Endothelial cell of umbilical vein (primary cell): Measurements from ENCODE around the gene SLF2. TPM values are rescaled to one million over a fixed set of nuclear protein-coding genes. Genes with fewer than 3 reads are reported as not detected.

Experiments
- BruUV-seq: library from RNA; stranded (reverse); fragments of 400-500 nt; replicated peaks from 2 replicates; lab custom pipeline; 2021; lab: Mats Ljungman, UMichigan
- CTCF ChIA-PET: fragments of 300-600, 350-600 bp; sonication (Branson Sonifier 250); formaldehyde crosslinking; loops from one replicate; lab custom pipeline; 2021; ENCODE audit warnings: antibody characterized with exemption, inconsistent platforms; lab: Charles Lee
- POLR2A ChIA-PET: fragments of 300-600, 350-600 bp; sonication (Branson Sonifier 250); formaldehyde crosslinking; loops from one replicate; lab custom pipeline; 2021; ENCODE audit warnings: antibody characterized with exemption, inconsistent platforms; lab: Charles Lee
- DNase-seq: peaks from one replicate; pipeline ENCODE4 v3.0.0-alpha.2; 2011; ENCODE audit warnings: low read depth, low spot score
- FAIRE-seq: peaks from 2 replicates; lab custom pipeline; 2011; peaks lifted over from hg19 to GRCh38; lab: Jason Lieb, UNC
- H2AFZ ChIP-seq: 2 replicates; pipeline ENCODE4 v1.6.0; 2012; ENCODE audit warnings: low read depth, low read length, control low read depth, inconsistent platforms
- H3K27ac ChIP-seq: 2 replicates; pipeline ENCODE4 v1.5.1; 2011; ENCODE audit warnings: low read depth, mild to moderate bottlenecking, control low read depth, low read length, moderate library complexity; ENCODE audit not compliant: insufficient read depth
- H3K27me3 ChIP-seq, 2 experiments: 2 replicates each; pipeline versions ENCODE4 v1.6.0 to v1.6.1; 2011; ENCODE audit warnings: low read length in 2 of 2, mixed read lengths in 1 of 2; ENCODE audit not compliant: control insufficient read depth in 2 of 2, insufficient read depth in 2 of 2
- H3K36me3 ChIP-seq, 2 experiments: 2 replicates in 1 of 2; 3 replicates in 1 of 2; pipeline ENCODE4 v1.5.1; 2011; ENCODE audit warnings: low read length in 2 of 2, mild to moderate bottlenecking in 1 of 2, moderate library complexity in 1 of 2; ENCODE audit not compliant: control insufficient read depth in 2 of 2, insufficient read depth in 2 of 2; ENCODE audit errors: extremely low read depth in 1 of 2
- H3K4me1 ChIP-seq: 3 replicates; pipeline ENCODE4 v1.5.1; 2011; ENCODE audit warnings: mild to moderate bottlenecking, low read length; ENCODE audit not compliant: control insufficient read depth, insufficient read depth; ENCODE audit errors: extremely low read depth
- H3K4me2 ChIP-seq: 2 replicates; pipeline ENCODE4 v1.6.1; 2011; ENCODE audit warnings: low read length, control low read depth, mixed read lengths; ENCODE audit not compliant: insufficient read depth
- H3K4me3 ChIP-seq, 3 experiments: fragments of 200-600 bp in 1 of 3; sonication (generic), shearing (Covaris generic) in 1 of 3; replicated peaks in 1 of 3; 2 replicates each; pipeline ENCODE4 v1.5.1; 2011 to 2016; ENCODE audit warnings: control low read depth in 3 of 3, low read length in 3 of 3, mild to moderate bottlenecking in 2 of 3, inconsistent platforms in 1 of 3, low read depth in 1 of 3, moderate library complexity in 1 of 3; ENCODE audit not compliant: insufficient read depth in 1 of 3
- H3K79me2 ChIP-seq: 2 replicates; pipeline ENCODE4 v1.6.0; 2012; ENCODE audit warnings: low read length, inconsistent platforms; ENCODE audit not compliant: control insufficient read depth, insufficient read depth
- H3K9ac ChIP-seq: replicated peaks from 2 replicates; pipeline ENCODE3; 2011; ENCODE audit warnings: low read length, control low read depth; ENCODE audit not compliant: insufficient read depth; ENCODE audit errors: extremely low read depth
- H3K9me1 ChIP-seq: replicated peaks from 3 replicates; pipeline ENCODE4 v1.6.0; 2011; ENCODE audit warnings: mild to moderate bottlenecking, low read length; ENCODE audit not compliant: control insufficient read depth, insufficient read depth; ENCODE audit errors: extremely low read depth
- H3K9me3 ChIP-seq: replicated peaks from 2 replicates; pipeline ENCODE4 v1.5.1; 2012; ENCODE audit warnings: low read length, inconsistent platforms; ENCODE audit not compliant: control insufficient read depth, insufficient read depth
- H4K20me1 ChIP-seq: replicated peaks from 2 replicates; pipeline ENCODE3; 2011; ENCODE audit warnings: mild to moderate bottlenecking, low read length; ENCODE audit not compliant: control insufficient read depth, insufficient read depth; ENCODE audit errors: extremely low read depth
- EZH2 ChIP-seq: IDR thresholded peaks from 2 replicates; pipeline ENCODE4 v1.6.1; 2012; ENCODE audit warnings: borderline replicate concordance, low read depth, mild to moderate bottlenecking, moderate library complexity, low read length, inconsistent platforms; ENCODE audit not compliant: severe bottlenecking
- FOS ChIP-seq: IDR thresholded peaks from 2 replicates; pipeline ENCODE4 v1.6.1; 2011; ENCODE audit warnings: mild to moderate bottlenecking, low read length, moderate library complexity, borderline replicate concordance; ENCODE audit not compliant: insufficient read depth
- GATA2 ChIP-seq: IDR thresholded peaks from 2 replicates; pipeline ENCODE4 v1.7.0; 2011; ENCODE audit warnings: low read depth, mild to moderate bottlenecking, moderate library complexity, mixed read lengths, low read length; ENCODE audit not compliant: insufficient read length, insufficient read depth
- dilution Hi-C: fragments of 300-500 bp; cut with MboI; formaldehyde crosslinking; loops from one replicate; pipeline ENCODE4 v1.15.0; 2019; ENCODE audit warnings: low sequenced_read_pairs; ENCODE audit not compliant: extremely low pct_ligation_motif_present
- intact Hi-C: fragments of 100-400 bp; cut with micrococcal nuclease; formaldehyde crosslinking; loops from one replicate; pipeline ENCODE4 v1.10.0; 2022
- polyA plus RNA-seq, 4 experiments: library from polyadenylated mRNA; depleted of rRNA in 3 of 4; stranded (reverse) in 3 of 4; unstranded in 1 of 4; fragments of >200 nt; gene quantifications; 2 replicates each; pipeline versions ENCODE4 v1.2.1 to v1.2.3, GENCODE V29; 2011 to 2012; ENCODE audit warnings: missing spikeins in 1 of 4
- total RNA-seq: library from RNA; stranded (reverse); gene quantifications from 2 replicates; pipeline ENCODE4 v1.2.3, GENCODE V29; 2021
- TF ChIP-seq, protein P1 (sequence below), 2 donors: IDR thresholded peaks; 1 replicate in 1 of 2; 2 replicates in 1 of 2; pipeline ENCODE4 v1.5.1; 2011; ENCODE audit warnings: low read length in 2 of 2, mild to moderate bottlenecking in 2 of 2, moderate library complexity in 2 of 2, control low read depth in 1 of 2, inconsistent platforms in 1 of 2, low read depth in 1 of 2; ENCODE audit not compliant: insufficient read depth in 1 of 2; ENCODE audit errors: extremely low read depth in 1 of 2

SLF2 gene
- total and polyA plus RNA-seq, 2 donors (not counting 3 experiments of a cell fraction or from before 2014, with no cell fraction given): 7.5 to 35.5 TPM

- Histone ChIP-seq H2AFZ (no peak overlapping the region), H3K9ac (no peak overlapping the region), H3K9me3 (no peaks in the 10 kb centered on the region), H3K9me1 (no peaks in the 10 kb centered on the region), H3K27me3 (peaks cover 13 to 14% of the 10 kb centered on the region in 2 experiments), H3K27ac (no peak overlapping the region), H3K4me1 (no peaks in the 10 kb centered on the region), H3K4me2 (no peak overlapping the region), H3K36me3 (no peaks in the 10 kb centered on the region), H3K79me2 (no peaks in the 10 kb centered on the region), H4K20me1 (no peaks in the 10 kb centered on the region), H3K4me3 (no peak overlapping the region)
- dilution Hi-C loops: no loop called here
- no peak for FAIRE-seq
- no TSS peak for BruUV-seq
- POLR2A ChIA-PET: no interaction called here
- CTCF ChIA-PET: interaction anchor here (1.0 to 2.1 kb wide), 2 partner anchors 9 to 307 kb away, joined by 4 to 10 read pairs; no protein-coding TSS in a partner anchor
- DNase-seq: no peak
- TF ChIP-seq, protein P1, sequence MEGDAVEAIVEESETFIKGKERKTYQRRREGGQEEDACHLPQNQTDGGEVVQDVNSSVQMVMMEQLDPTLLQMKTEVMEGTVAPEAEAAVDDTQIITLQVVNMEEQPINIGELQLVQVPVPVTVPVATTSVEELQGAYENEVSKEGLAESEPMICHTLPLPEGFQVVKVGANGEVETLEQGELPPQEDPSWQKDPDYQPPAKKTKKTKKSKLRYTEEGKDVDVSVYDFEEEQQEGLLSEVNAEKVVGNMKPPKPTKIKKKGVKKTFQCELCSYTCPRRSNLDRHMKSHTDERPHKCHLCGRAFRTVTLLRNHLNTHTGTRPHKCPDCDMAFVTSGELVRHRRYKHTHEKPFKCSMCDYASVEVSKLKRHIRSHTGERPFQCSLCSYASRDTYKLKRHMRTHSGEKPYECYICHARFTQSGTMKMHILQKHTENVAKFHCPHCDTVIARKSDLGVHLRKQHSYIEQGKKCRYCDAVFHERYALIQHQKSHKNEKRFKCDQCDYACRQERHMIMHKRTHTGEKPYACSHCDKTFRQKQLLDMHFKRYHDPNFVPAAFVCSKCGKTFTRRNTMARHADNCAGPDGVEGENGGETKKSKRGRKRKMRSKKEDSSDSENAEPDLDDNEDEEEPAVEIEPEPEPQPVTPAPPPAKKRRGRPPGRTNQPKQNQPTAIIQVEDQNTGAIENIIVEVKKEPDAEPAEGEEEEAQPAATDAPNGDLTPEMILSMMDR (IDR thresholded peaks at IDR 0.05; ENCODE audit: extremely low read depth in 1 of 2, insufficient read depth in 1 of 2, low read depth in 1 of 2, low read length in 2 of 2): no peak
- no peak for TF ChIP-seq GATA2
- intact Hi-C loops: no loop called here
Observed at GRCh38 chr10:100869399-100869798, 43.4 kb upstream of the SLF2 start.

DNA sequence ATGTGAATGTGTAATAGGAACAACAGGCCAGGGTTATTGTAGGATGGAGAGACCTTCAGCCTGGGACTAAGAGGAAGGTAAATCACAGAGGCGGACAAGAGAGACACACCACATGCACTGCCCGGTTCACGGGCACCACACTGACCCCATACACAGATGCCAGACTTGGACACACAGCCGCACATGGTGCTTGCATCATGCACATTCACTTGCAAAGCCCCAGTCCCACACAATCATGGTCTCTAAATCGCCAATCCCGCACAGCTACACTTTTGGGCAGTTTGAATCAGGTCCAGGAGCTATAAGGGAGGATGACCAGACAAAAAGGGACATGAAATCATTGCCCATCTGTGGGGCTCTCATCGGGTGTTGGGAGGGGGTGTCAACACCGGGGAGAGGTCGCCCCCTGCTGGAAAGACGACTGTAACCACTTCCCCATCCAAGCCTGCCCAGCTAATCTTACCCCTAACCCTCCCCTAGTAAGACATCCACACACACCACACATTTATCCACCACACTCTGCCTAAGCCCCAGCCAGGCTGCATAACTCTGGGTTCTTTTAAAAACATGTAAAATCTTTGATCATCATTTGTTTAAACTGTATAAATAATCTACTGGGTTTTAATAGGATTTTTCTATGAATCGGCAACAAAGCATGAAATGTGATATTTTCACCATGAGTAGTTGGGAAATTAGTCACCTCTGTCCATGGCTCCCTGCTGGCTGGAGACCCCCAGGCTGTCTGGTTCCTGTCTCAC, 40.5 kb upstream of the SLF2 start:
- H3K9me3 ChIP-seq: no peaks in the 10 kb centered on the region
- TF ChIP-seq FOS (no peak), EZH2 (no peak)
- TF ChIP-seq, protein P1 (IDR thresholded peaks at IDR 0.05; ENCODE audit: extremely low read depth in 1 of 2, insufficient read depth in 1 of 2, low read depth in 1 of 2, low read length in 2 of 2): peak; percentile 66 to 70
- no peaks in the 10 kb centered on the region for H3K4me1 ChIP-seq
- H3K9ac ChIP-seq: no peak overlapping the region
- no peaks in the 10 kb centered on the region for H3K9me1 ChIP-seq
- dilution Hi-C loops (no loop called here), intact Hi-C loops (loop anchor here (1.0 to 5.0 kb wide), 3 partner anchors 45 to 310 kb away; no protein-coding TSS in a partner anchor)
- no peaks in the 10 kb centered on the region for H3K36me3 ChIP-seq
- H4K20me1 ChIP-seq: no peaks in the 10 kb centered on the region
- H3K79me2 ChIP-seq: no peaks in the 10 kb centered on the region
- no peak overlapping the region for H3K4me3 ChIP-seq
- H2AFZ ChIP-seq: no peak overlapping the region
- H3K27me3 ChIP-seq: peaks cover 5 to 12% of the 10 kb centered on the region in 2 experiments
- no TSS peak for BruUV-seq
- CTCF ChIA-PET: interaction anchor here (0.9 to 3.8 kb wide), 10 partner anchors 10 to 353 kb away, joined by 3 to 17 read pairs (median 6); no protein-coding TSS in a partner anchor
- FAIRE-seq: peak; percentile 80
- no peak overlapping the region for H3K27ac ChIP-seq
- H3K4me2 ChIP-seq: no peak overlapping the region
- POLR2A ChIA-PET: no interaction called here
- peak; percentile 28 for DNase-seq
